Kidney tubule cell (primary cell): ENCODE results near the gene LRRC28.

Experiments
- DNase-seq: peaks from one replicate; pipeline ENCODE4 v3.0.0-alpha.2; 2018; ENCODE audit warnings: low spot score

Gene LRRC28

GRCh38 chr15:99305761-99306505 lies 54.7 kb downstream of the LRRC28 start:
- DNase-seq = peak; percentile 68

GRCh38 chr15:99306694-99307338 lies 55.5 kb downstream of the LRRC28 start:
- peak; percentile 34 for DNase-seq

DNA sequence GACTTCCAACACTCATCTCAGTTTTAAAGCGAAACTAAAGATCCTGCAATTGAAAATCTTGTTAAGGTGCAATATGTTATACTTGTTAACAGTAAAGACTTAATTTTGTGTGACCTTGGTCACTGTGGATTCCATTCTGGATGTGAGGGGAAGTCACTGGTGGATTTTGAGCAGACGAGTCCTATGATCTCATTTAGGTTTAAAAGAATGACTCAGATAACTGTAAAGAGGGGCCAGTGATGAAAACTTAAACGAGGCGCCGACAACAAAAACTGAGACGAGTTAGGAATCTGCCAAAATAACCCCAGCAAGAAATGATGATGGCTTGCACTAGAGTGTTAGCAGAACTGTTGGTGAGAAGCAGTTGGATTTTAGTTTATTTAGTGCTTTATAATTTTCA lies 56.5 kb downstream of the LRRC28 start:
- DNase-seq = no peak

DNA sequence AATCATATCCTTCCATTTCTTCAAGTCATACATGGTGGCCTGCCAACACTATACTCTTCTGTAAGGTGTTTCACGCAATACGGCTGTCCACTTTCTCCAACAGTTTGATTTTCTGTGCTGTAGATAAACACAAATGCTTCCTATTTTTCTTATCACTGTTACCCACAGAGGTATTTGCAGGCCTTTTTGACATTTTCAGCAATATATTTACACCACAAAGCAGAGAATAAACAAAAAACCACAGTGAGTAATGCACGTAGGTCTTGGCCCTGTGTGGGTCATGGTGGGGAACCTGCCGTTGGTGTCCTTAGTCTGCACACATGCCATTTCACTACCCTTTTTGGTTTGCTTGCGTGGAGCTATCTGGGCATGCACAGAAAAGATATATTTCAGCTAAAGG lies 59.5 kb downstream of the LRRC28 start:
- no peak for DNase-seq

GRCh38 chr15:99312228-99312627 lies 60.9 kb downstream of the LRRC28 start:
- no peak for DNase-seq

DNA sequence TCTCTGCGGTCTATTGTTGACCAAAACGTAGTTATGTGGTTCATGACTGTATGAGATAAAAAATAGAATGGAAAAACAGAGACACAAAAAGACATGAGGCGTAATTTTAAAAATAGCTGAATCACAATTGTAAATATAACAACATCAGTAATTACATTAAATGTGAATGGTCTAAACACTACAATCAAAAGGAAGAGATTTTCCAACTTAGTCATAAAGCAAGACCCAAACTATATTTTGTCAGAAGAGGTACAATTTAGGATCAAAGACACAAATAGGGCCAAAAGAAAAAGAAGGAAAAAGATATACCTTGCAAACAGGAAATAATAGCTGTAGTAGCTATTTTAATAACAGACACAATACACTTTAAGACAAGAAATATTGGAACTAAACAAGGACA lies 61.5 kb downstream of the LRRC28 start:
- no peak for DNase-seq

DNA sequence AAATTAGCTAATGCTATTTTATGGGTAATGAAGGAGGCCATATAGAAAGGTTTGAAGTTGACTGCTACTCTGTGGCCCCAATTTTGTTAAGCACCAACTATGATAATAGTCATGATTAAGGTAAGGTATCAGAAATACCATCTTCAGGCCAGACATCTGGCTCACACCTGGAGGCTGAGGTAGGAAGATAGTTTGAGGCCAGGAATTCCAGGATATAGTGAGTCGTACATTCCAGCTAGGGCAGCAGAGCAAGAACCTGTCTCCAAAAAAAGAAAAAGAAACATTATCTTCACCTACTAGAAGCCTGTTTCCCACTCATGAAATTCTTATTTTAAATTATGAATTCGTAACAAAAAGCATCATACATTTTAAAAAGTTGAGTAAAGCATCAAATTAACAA lies 64.4 kb downstream of the LRRC28 start:
- peak; percentile 74 for DNase-seq

DNA sequence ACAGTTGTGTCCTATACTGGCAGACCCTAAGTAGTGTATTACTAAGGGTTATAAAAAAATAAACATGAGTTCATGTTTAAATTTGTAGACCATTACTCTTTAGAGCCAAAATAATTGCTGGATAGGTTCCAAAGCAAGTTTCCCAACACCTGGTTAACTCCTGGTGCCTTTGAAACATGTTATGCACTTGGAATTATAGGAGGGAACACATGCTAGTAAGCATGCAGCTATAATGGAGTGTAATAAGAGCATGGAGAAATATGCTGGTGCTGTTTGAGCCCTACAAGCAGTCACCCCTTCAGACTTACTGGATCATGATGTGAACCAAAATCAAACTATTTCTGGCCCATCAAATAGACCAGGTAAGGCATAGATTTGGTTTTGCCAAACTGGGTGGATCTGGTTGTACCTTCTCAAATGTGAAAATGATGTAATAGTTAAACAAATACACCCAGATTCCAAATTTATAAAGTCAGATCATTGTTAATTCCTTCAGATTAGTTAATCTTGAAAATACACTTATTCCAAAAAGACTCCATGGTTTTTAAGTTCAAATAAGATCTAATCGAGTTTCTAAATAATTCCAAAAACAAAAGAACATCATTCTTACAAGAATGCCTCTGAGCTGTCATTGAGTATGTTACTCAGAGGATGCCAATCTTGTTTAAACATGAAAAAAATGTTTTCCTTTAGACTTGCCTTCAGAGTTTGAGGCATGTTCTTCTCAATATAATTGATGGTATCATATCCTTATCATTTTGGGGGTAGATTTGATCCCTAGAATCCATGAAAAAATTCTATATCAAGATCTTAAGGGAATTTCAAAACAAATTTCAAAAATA lies 69.3 kb downstream of the LRRC28 start:
- DNase-seq = no peak

GRCh38 chr15:99321468-99321867 lies 70.2 kb downstream of the LRRC28 start:
- DNase-seq = peak; percentile 33

GRCh38 chr15:99322643-99323405 lies 71.5 kb downstream of the LRRC28 start:
- DNase-seq = no peak

- DNase-seq = peak; percentile 96
Measured at GRCh38 chr15:99324082-99324620, 72.9 kb downstream of the LRRC28 start.

DNA sequence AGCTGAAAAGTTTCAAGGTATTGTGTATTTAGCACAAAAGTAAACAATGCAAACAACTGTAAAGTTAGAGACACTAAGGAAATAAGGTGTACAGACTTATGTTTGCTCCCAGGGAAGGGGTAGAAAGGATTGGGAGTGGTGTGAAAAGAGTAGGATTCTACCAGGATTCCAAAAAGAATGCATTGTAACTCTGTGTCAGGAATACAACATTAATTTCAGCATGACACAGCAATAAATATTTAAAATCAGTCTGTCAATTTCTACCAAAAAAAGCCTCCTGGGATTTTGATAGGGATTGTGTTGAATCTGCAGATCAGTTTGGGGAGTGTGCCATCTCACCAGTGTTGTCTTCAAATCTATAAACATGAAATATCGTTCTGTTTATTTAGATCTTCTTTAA lies 73.4 kb downstream of the LRRC28 start:
- no peak for DNase-seq

DNA sequence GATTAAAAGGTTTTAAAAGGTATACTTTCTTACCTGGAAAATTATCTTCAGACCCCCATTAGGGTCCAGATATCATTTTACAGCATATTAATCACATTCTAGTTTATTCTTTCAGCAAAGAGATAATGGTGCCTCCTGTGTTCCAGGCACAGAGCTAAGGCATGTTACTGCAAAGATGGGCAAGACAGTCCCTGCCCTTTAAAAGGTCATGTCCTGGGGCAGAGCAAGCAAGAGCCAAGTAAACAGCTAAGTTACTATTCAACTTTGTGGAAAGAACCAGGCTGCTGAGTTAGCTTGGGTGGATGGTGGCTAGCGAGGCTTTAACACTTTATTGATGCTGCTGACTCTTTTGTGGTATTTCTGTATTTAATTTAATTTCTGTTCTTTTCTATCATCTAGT lies 75.0 kb downstream of the LRRC28 start:
- peak; percentile 57 for DNase-seq

DNA sequence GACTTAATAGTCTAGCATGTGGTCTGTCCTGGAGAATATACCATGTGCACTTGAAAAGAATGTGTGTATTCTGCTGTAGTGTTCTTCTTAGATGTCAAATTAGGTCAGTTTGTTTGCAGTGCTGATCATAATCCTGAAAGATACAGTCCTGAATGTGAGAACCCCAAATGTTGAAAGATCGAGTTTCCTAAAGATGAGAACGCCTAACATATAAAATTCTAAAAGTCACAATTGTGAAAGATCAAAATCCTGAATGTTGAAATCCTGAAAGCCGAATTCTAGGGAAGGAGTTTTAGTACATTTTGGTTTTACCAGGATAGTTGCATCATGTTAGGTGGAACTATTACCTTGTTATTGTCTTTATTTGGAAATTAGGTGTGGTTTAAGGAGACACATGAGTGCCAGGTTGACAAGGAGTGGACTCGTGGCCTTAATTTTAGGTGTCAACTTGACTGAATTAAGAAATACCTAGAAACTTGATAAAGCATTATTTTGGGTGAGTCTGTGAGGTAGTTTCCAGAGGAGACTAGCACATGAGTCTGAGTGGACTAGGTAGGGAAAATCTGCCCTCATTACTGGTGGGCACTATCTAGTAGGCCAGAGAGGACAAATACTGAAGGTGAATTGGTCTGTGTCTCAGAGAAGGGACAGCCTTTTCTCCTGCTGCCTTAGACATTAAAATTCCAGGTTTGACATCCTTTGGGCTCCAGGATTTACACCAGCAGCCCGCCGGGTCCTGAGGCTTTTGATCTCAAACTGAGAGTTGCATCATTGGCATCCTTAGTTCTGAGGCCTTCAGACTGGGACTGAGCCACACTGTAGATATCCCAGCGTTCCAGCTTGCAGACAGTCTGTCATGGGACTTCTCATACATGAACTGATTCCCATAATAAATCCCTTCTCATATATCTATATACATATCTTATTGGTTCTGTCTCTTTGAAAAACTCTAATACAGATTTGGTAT lies 77.1 kb downstream of the LRRC28 start:
- DNase-seq = no peak

- DNase-seq = peak; percentile 47
Measured at GRCh38 chr15:99331381-99331780, 80.1 kb downstream of the LRRC28 start.

GRCh38 chr15:99333413-99333812 lies 82.1 kb downstream of the LRRC28 start:
- no peak for DNase-seq

DNA sequence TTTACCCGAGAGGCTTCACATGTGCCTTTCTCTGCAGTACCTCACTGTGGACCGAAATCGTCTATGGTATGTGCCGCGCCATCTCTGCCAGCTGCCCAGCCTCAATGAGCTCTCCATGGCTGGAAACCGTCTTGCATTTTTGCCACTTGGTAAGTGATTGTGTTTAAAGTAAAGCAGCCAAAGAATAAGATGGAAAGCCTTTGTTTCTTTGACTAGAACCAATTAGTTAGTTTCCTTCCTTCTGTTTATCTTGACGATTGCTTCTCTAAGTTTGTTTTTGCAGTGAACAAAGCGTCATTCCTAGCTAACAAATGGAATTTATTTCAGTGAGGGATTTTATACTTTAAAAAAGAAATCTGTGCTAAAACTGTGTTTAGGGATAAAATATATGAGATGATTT lies 82.7 kb downstream of the LRRC28 start:
- DNase-seq = no peak

- DNase-seq = no peak
Measured at GRCh38 chr15:99335508-99335907, 84.2 kb downstream of the LRRC28 start.

GRCh38 chr15:99336794-99337193 lies 85.5 kb downstream of the LRRC28 start:
- DNase-seq = no peak

DNA sequence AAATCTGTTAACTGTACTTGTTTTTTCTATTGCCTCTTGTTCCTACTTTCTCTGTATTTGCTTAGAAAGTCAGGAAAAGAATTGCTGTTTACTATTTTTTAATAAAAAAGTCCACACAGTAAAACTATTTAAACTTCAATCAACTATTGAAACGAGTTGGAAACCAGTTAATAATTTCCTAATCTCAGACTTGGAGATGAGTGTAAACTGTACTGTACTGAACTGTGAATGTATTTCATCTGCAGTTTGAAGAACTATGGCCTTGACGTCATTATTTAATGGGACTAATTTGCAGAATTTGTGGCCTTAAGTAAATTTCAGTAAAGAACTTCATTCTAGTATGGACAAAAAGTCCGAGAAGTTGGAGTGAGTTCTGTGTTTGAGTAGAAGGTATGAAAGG lies 89.1 kb downstream of the LRRC28 start:
- peak; percentile 17 for DNase-seq

GRCh38 chr15:99341786-99342185 lies 90.5 kb downstream of the LRRC28 start:
- DNase-seq = no peak
